IMR-90 (cell line): ENCODE measurements around the gene GFY. TPM values are rescaled to one million over a fixed set of nuclear protein-coding genes. Genes with fewer than 3 reads are reported as not detected.
A peak's percentile ranks its signal among the peaks of the same experiment; 100 is the strongest.
"Not testable (repeated sequence)": the region's sequence is repeated elsewhere in the genome, so short reads cannot be mapped to it uniquely, and the experiment has no call there.

Source experiments
- ATAC-seq: fragments of 200-7000 bp; cut with Tn5 transposase; 2 replicates; pipeline ENCODE4 v1.9.1; 2020; ENCODE audit warnings: low read depth, mild to moderate bottlenecking, moderate library complexity
- BruUV-seq: library from RNA; stranded (reverse); fragments of 400-500 nt; replicated peaks from 2 replicates; lab custom pipeline; 2021; lab: Mats Ljungman, UMichigan
- CTCF ChIA-PET: fragments of 300-600 bp; formaldehyde crosslinking; extraction: SDS; loops from one replicate; lab custom pipeline; 2021; ENCODE audit warnings: antibody characterized with exemption; lab: Yijun Ruan, JAX
- POLR2A ChIA-PET: fragments of 300-600 bp; sonication (Branson Sonifier 250); formaldehyde crosslinking; loops from one replicate; lab custom pipeline; 2022; ENCODE audit warnings: antibody characterized with exemption; ENCODE audit not compliant: unreplicated experiment; lab: Charles Lee
- DNase-seq: peaks from one replicate; pipeline ENCODE4 v3.0.0; 2013
- H2AFZ ChIP-seq: replicated peaks from 2 replicates; pipeline ENCODE3; 2013; ENCODE audit warnings: low read length, mild to moderate bottlenecking; ENCODE audit not compliant: poor library complexity
- H2AK5ac ChIP-seq: 2 replicates; pipeline ENCODE4 v1.6.1; 2013; ENCODE audit warnings: low read depth, low read length, inconsistent platforms
- H2AK9ac ChIP-seq: replicated peaks from 2 replicates; pipeline ENCODE3; 2013; ENCODE audit warnings: mild to moderate bottlenecking, low read depth, low read length, moderate library complexity; ENCODE audit not compliant: poor library complexity
- H2BK120ac ChIP-seq: 2 replicates; pipeline ENCODE4 v1.6.1; 2013; ENCODE audit warnings: low read depth, low read length, inconsistent platforms
- H2BK15ac ChIP-seq: 3 replicates; pipeline ENCODE4 v1.6.1; 2013; ENCODE audit warnings: low read depth, low read length, inconsistent platforms
- H2BK20ac ChIP-seq: 2 replicates; pipeline ENCODE4 v1.6.1; 2013; ENCODE audit warnings: low read depth, mild to moderate bottlenecking, inconsistent platforms, low read length, moderate library complexity
- H2BK5ac ChIP-seq: 2 replicates; pipeline ENCODE4 v1.6.1; 2013; ENCODE audit warnings: mild to moderate bottlenecking, low read depth, low read length, inconsistent platforms; ENCODE audit not compliant: poor library complexity, severe bottlenecking
- H3K14ac ChIP-seq: replicated peaks from 2 replicates; pipeline ENCODE4 v1.6.1; 2013; ENCODE audit warnings: low read depth, low read length, inconsistent platforms
- H3K18ac ChIP-seq: 2 replicates; pipeline ENCODE4 v1.6.1; 2013; ENCODE audit warnings: low read depth, low read length, control low read depth
- H3K23ac ChIP-seq: 2 replicates; pipeline ENCODE4 v1.6.1; 2013; ENCODE audit warnings: low read depth, low read length, inconsistent platforms
- H3K27ac ChIP-seq: 2 replicates; pipeline ENCODE4 v1.5.1; 2013; ENCODE audit warnings: mild to moderate bottlenecking, control low read depth, low read length; ENCODE audit not compliant: insufficient read depth
- H3K27me3 ChIP-seq: 2 replicates; pipeline ENCODE4 v1.6.1; 2013; ENCODE audit warnings: low read length; ENCODE audit not compliant: control insufficient read depth, insufficient read depth
- H3K36me3 ChIP-seq: 2 replicates; pipeline ENCODE4 v1.6.1; 2013; ENCODE audit warnings: low read length, mixed read lengths; ENCODE audit not compliant: control insufficient read depth, insufficient read depth
- H3K4ac ChIP-seq: 2 replicates; pipeline ENCODE4 v1.6.1; 2013; ENCODE audit warnings: low read depth, low read length, inconsistent platforms
- H3K4me1 ChIP-seq: 2 replicates; pipeline ENCODE4 v1.6.1; 2013; ENCODE audit warnings: low read length, mixed read lengths; ENCODE audit not compliant: control insufficient read depth, insufficient read depth
- H3K4me2 ChIP-seq: 2 replicates; pipeline ENCODE4 v1.6.1; 2013; ENCODE audit warnings: low read depth, mild to moderate bottlenecking, control low read depth, low read length, moderate library complexity
- H3K4me3 ChIP-seq: 2 replicates; pipeline ENCODE4 v1.5.1; 2013; ENCODE audit warnings: low read depth, mild to moderate bottlenecking, control low read depth, low read length, moderate library complexity; ENCODE audit not compliant: insufficient read depth
- H3K56ac ChIP-seq: 2 replicates; pipeline ENCODE4 v1.6.1; 2013; ENCODE audit warnings: low read length, inconsistent platforms; ENCODE audit not compliant: insufficient read depth; ENCODE audit errors: extremely low read depth
- H3K79me1 ChIP-seq, 2 experiments: 2 replicates each; pipeline ENCODE4 v1.6.1; 2013; ENCODE audit warnings: low read length in 2 of 2, inconsistent platforms in 1 of 2, low read depth in 1 of 2
- H3K9ac ChIP-seq: 2 replicates; pipeline ENCODE4 v1.6.1; 2013; ENCODE audit warnings: low read depth, low read length, control low read depth
- H3K9me1 ChIP-seq: 2 replicates; pipeline ENCODE4 v1.6.1; 2013; ENCODE audit warnings: low read length, inconsistent platforms; ENCODE audit not compliant: insufficient read depth
- H3K9me3 ChIP-seq: 2 replicates; pipeline ENCODE4 v1.6.1; 2013; ENCODE audit warnings: low read length; ENCODE audit not compliant: control insufficient read depth, insufficient read depth
- H4K20me1 ChIP-seq: 2 replicates; pipeline ENCODE4 v1.6.1; 2013; ENCODE audit warnings: low read length, inconsistent platforms; ENCODE audit not compliant: insufficient read depth
- H4K5ac ChIP-seq: 2 replicates; pipeline ENCODE4 v1.6.1; 2013; ENCODE audit warnings: mild to moderate bottlenecking, low read depth, low read length, control low read depth
- H4K8ac ChIP-seq, 2 experiments: 2 replicates each; pipeline ENCODE4 v1.6.1; 2013; ENCODE audit warnings: low read depth in 2 of 2, low read length in 2 of 2, control low read depth in 1 of 2, inconsistent platforms in 1 of 2
- H4K91ac ChIP-seq: 2 replicates; pipeline ENCODE4 v1.6.1; 2013; ENCODE audit warnings: low read depth, low read length, inconsistent platforms; ENCODE audit not compliant: insufficient read depth
- WGBS, 2 experiments: methylation state at CpG; one replicate each; pipeline versions ENCODE4 v1.1.5 to v1.1.7; 2013; ENCODE audit warnings: missing lambda C conversion rate in 2 of 2; ENCODE audit not compliant: insufficient read length in 1 of 2; ENCODE audit errors: extremely low coverage in 2 of 2; 5-methylcytosine and 5-hydroxymethylcytosine counted together
- dilution Hi-C: fragments of 300-500 bp; cut with HindIII; formaldehyde crosslinking; loops from one replicate; pipeline ENCODE4 v1.14.3; 2018; ENCODE audit warnings: low sequenced_read_pairs; ENCODE audit not compliant: unreplicated experiment
- in situ Hi-C: fragments of 300-500 bp; cut with MboI; formaldehyde crosslinking; loops from 3 replicates; pipeline ENCODE4 v1.14.3; 2019; ENCODE audit warnings: low sequenced_read_pairs, inconsistent platforms, mixed read lengths
- intact Hi-C: fragments of 100-400 bp; cut with micrococcal nuclease; formaldehyde crosslinking; loops from 2 replicates; pipeline ENCODE4 v1.10.0; 2022
- polyA plus RNA-seq, 3 experiments: library from polyadenylated mRNA; depleted of rRNA; stranded (reverse); fragments of >200 nt; gene quantifications; 2 replicates each; pipeline ENCODE4 v1.2.3, GENCODE V29; 2012; ENCODE audit warnings: low replicate concordance in 1 of 3
- total RNA-seq: library from RNA; depleted of rRNA; stranded (reverse); fragments of >200 nt; gene quantifications from 2 replicates; pipeline ENCODE4 v1.2.3, GENCODE V29; 2012

The GFY gene
- total and polyA plus RNA-seq, 2 of the 4 experiments (the other 2 are of a cell fraction): not detected

- H2AK5ac ChIP-seq, intact Hi-C loops, H3K36me3 ChIP-seq, in situ Hi-C loops, BruUV-seq, DNase-seq, H4K20me1 ChIP-seq, ATAC-seq, H2BK15ac ChIP-seq, H3K14ac ChIP-seq, H3K9me3 ChIP-seq, H3K9ac ChIP-seq, H2BK20ac ChIP-seq, H3K56ac ChIP-seq, H3K27ac ChIP-seq, H2BK5ac ChIP-seq, H3K23ac ChIP-seq, H3K79me1 ChIP-seq, H3K18ac ChIP-seq, H2BK120ac ChIP-seq, H3K27me3 ChIP-seq, dilution Hi-C loops: not testable (repeated sequence)
- 0 out of 2 replicates have a peak overlapping the region, but pooled peaks have one; percentile 58 for H3K4ac ChIP-seq
- ChIA-PET CTCF (interaction anchor here (0.6 to 1.3 kb wide), 5 partner anchors 15 to 375 kb away, joined by 3 to 5 read pairs (median 4); partner anchors contain the start of gene ALDH16A1), POLR2A (interaction anchor here (0.6 kb wide), 1 partner anchor 8 kb away, joined by 3 read pairs; no protein-coding TSS in a partner anchor)
- 96% methylated on average over 3 of the region's 9 CpGs; no CpG with 5 or more reads in 1 of the 2 experiments for WGBS, 2 experiments
- peaks cover 14% of the 10 kb centered on the region; the same call in 1 of the 2 replicates for H3K9me1 ChIP-seq
- H2AK9ac ChIP-seq: peak overlapping the region; percentile 90
- H3K4me3 ChIP-seq: peak overlapping the region; percentile 59; the same call in 1 of the 2 replicates
- peak overlapping the region; percentile 27; the same call in 1 of the 2 replicates for H4K5ac ChIP-seq
- H3K4me1 ChIP-seq: peaks cover 12% of the 10 kb centered on the region; the same call in 1 of the 2 replicates
- peak overlapping the region; percentile 49 for H4K91ac ChIP-seq
- peak overlapping the region; percentile 82 to 85; a peak in 2 of 4 replicates for H4K8ac ChIP-seq
- peak overlapping the region; percentile 92 for H3K4me2 ChIP-seq
- H2AFZ ChIP-seq: peak overlapping the region; percentile 96
Measured at GRCh38 chr19:49473501-49473867, 48.3 kb downstream of the GFY start.
